K562 (cell line): ENCODE results near the gene PPARD. TPM values are rescaled to one million over a fixed set of nuclear protein-coding genes. Genes with fewer than 3 reads are reported as not detected.

Experiments
- ATF1 ChIP-seq, 2 experiments: fragments of 450-650 bp in 1 of 2; IDR thresholded peaks; 2 replicates each; pipeline ENCODE4 v1.6.1; 2016; ENCODE audit warnings: missing compliant biosample characterization in 1 of 2, missing genetic modification characterization in 1 of 2
- GATAD2B ChIP-seq: fragments of 450-650 bp; IDR thresholded peaks from 2 replicates; pipeline ENCODE4 v1.6.1; 2017; ENCODE audit warnings: mild to moderate bottlenecking, borderline replicate concordance
- KDM4B ChIP-seq, 2 experiments: fragments of 450-650 bp in 1 of 2; sonication (generic) in 1 of 2; IDR thresholded peaks; 2 replicates each; pipeline ENCODE4 v1.6.1; 2016 to 2017; ENCODE audit warnings: borderline replicate concordance in 2 of 2, antibody characterized with exemption in 1 of 2, low read depth in 1 of 2, mild to moderate bottlenecking in 1 of 2
- MCM3 ChIP-seq: fragments of 450-650 bp; IDR thresholded peaks from 2 replicates; pipeline ENCODE4 v1.6.1; 2016
- RBM17 ChIP-seq: fragments of 200-400 bp; formaldehyde crosslinking; IDR thresholded peaks from 2 replicates; pipeline ENCODE4 v1.6.1; 2017; ENCODE audit warnings: low read depth, mild to moderate bottlenecking, low read length, borderline replicate concordance
- TAF1 ChIP-seq: IDR thresholded peaks from 2 replicates; pipeline ENCODE4 v1.6.1; 2011; ENCODE audit warnings: mild to moderate bottlenecking, low read length, moderate library complexity; ENCODE audit not compliant: insufficient read depth, control insufficient read depth, severe bottlenecking; ENCODE audit errors: extremely low read depth
- TAL1 ChIP-seq: fragments of 450-650 bp; IDR thresholded peaks from 2 replicates; pipeline ENCODE4 v1.6.1; 2016; ENCODE audit warnings: mild to moderate bottlenecking
- ZFP1 ChIP-seq: fragments of 450-650 bp; formaldehyde crosslinking; IDR thresholded peaks from 2 replicates; pipeline ENCODE4 v1.4.0; 2020; ENCODE audit warnings: mild to moderate bottlenecking, mixed read lengths
- ZNF239 ChIP-seq: fragments of 250-450 bp; sonication (Bioruptor Pico); IDR thresholded peaks from 2 replicates; pipeline ENCODE4 v1.4.0; 2020; ENCODE audit warnings: mild to moderate bottlenecking
- ZNF318 ChIP-seq, 2 experiments: fragments of 450-650 bp; IDR thresholded peaks; 2 replicates each; pipeline ENCODE4 v1.6.1; 2016; ENCODE audit warnings: mild to moderate bottlenecking in 2 of 2, borderline replicate concordance in 1 of 2, low read depth in 1 of 2, moderate library complexity in 1 of 2
- polyA plus RNA-seq, 8 experiments: library from polyadenylated mRNA; depleted of rRNA in 4 of 8; stranded (reverse) in 5 of 8; unstranded in 3 of 8; fragments of >200 nt; fragmentation: Nextera tagmentation in 2 of 8; fragmentation: Illumina TruSeq in 1 of 8; extraction: Ambion mirVana in 2 of 8; extraction: Trizol in 1 of 8; gene quantifications; 2 replicates each; pipeline versions ENCODE4 v1.2.1 to v1.2.3, GENCODE V29; 2011 to 2014; ENCODE audit warnings: inconsistent platforms in 1 of 8, missing spikeins in 1 of 8
- total RNA-seq, 7 experiments: library from RNA; depleted of rRNA in 6 of 7; stranded (reverse); fragments of >200 nt in 6 of 7; fragmentation: Illumina TruSeq in 2 of 7; extraction: Trizol in 2 of 7; gene quantifications; 2 replicates each; pipeline versions ENCODE4 v1.2.1 to v1.2.3, GENCODE V29; 2011 to 2021; ENCODE audit warnings: low replicate concordance in 1 of 7
- TF ChIP-seq, protein P1 (sequence below): sonication (generic); formaldehyde crosslinking; IDR thresholded peaks from 2 replicates; pipeline ENCODE4 v1.8.1; 2023; ENCODE audit warnings: mild to moderate bottlenecking, missing genetic modification reagents
- TF ChIP-seq, protein P2 (sequence below), 2 experiments: fragments of 450-650 bp; IDR thresholded peaks; 2 replicates each; pipeline ENCODE4 v1.6.1; 2016

Gene PPARD
- total and polyA plus RNA-seq, 9 of the 15 experiments (the other 6 are each of a cell fraction or from before 2014, with no cell fraction given) = 0.14 to 13.2 (median 3.8) TPM

DNA sequence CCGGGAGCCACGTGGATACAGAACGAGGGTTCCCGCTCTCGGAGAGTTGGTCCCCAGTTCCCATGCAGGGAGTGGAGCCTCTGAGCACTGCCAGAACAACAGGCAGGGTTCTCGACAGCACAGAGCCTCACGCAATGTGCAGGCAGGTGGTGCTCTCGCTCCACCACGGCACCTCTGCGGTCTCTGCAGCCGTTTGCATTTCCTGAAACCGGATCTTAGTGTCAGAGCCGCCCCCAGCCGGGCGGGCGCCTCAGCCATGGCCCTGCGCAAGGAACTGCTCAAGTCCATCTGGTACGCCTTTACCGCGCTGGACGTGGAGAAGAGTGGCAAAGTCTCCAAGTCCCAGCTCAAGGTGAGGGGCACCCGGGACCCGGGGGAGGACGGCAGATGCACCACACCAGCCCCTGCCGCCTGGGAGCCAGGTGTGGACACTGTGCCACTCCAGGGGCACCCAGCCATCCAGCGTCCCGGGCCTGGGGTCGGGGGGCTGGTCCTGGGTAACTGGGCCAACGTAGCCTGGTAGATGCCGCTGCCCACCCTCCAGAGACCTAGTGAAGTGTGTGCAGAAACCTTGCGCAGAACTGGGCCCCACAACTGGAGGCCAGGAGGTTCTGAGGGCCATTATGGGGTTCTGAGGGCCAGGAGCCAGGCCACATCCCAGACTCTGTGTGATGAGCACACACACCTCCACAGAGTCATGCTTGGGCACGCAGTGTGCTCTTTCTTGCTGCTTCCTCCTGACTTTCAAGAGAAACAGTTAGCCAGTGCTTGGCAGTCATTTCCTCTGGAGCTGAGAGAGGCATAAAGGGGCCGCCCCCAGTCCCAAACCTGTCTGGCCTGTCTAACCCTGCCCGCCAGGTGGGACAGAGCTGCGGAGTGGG is 44.5 kb upstream of the PPARD start, which contains the start of gene DEF6 (continued):
- TF ChIP-seq ZNF318 (IDR thresholded peaks at IDR 0.05; ENCODE audit: borderline replicate concordance in 1 of 2, low read depth in 1 of 2) (no peak), TAL1 (no peak), ZFP1 (CRISPR knock-in tag) (no peak), ATF1 (CRISPR knock-in tag; IDR thresholded peaks at IDR 0.05) (no peak), ATF1 (tag; IDR thresholded peaks at IDR 0.05) (peak; percentile 73), MCM3 (no peak), RBM17 (no peak), KDM4B (IDR thresholded peaks at IDR 0.05; ENCODE audit: borderline replicate concordance in 2 of 2, low read depth in 1 of 2) (peak in 1 of 2 experiments; percentile 57; a peak in 1 of 4 replicates), GATAD2B (peak; percentile 83; the same call in 1 of the 2 replicates), ZNF239 (CRISPR knock-in tag) (no peak), TAF1 (peak; percentile 82)
- TF ChIP-seq, protein P1, sequence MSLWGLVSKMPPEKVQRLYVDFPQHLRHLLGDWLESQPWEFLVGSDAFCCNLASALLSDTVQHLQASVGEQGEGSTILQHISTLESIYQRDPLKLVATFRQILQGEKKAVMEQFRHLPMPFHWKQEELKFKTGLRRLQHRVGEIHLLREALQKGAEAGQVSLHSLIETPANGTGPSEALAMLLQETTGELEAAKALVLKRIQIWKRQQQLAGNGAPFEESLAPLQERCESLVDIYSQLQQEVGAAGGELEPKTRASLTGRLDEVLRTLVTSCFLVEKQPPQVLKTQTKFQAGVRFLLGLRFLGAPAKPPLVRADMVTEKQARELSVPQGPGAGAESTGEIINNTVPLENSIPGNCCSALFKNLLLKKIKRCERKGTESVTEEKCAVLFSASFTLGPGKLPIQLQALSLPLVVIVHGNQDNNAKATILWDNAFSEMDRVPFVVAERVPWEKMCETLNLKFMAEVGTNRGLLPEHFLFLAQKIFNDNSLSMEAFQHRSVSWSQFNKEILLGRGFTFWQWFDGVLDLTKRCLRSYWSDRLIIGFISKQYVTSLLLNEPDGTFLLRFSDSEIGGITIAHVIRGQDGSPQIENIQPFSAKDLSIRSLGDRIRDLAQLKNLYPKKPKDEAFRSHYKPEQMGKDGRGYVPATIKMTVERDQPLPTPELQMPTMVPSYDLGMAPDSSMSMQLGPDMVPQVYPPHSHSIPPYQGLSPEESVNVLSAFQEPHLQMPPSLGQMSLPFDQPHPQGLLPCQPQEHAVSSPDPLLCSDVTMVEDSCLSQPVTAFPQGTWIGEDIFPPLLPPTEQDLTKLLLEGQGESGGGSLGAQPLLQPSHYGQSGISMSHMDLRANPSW (CRISPR knock-in tag) = peak; percentile 53; the same call in 1 of the 2 replicates
- TF ChIP-seq, protein P2, sequence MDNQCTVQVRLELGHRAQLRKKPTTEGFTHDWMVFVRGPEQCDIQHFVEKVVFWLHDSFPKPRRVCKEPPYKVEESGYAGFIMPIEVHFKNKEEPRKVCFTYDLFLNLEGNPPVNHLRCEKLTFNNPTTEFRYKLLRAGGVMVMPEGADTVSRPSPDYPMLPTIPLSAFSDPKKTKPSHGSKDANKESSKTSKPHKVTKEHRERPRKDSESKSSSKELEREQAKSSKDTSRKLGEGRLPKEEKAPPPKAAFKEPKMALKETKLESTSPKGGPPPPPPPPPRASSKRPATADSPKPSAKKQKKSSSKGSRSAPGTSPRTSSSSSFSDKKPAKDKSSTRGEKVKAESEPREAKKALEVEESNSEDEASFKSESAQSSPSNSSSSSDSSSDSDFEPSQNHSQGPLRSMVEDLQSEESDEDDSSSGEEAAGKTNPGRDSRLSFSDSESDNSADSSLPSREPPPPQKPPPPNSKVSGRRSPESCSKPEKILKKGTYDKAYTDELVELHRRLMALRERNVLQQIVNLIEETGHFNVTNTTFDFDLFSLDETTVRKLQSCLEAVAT (IDR thresholded peaks at IDR 0.05) = peak in 1 of 2 experiments; percentile 82; a peak in 2 of 4 replicates
